Measurements from ENCODE around the gene TOLLIP.
"Not testable (repeated sequence)": the region's sequence is repeated elsewhere in the genome, so short reads cannot be mapped to it uniquely, and the experiment has no call there.

The TOLLIP gene

GRCh38 chr11:1263010-1263409, 46.4 kb downstream of the TOLLIP start:
- DNase-seq (ENCODE audit: low spot score), result no peak

GRCh38 chr11:1262172-1263006, 47.0 kb downstream of the TOLLIP start:
- peak; percentile 88 for DNase-seq (ENCODE audit: low spot score)

- no peak for DNase-seq (ENCODE audit: low spot score)
Measured at GRCh38 chr11:1261241-1262071, 48.0 kb downstream of the TOLLIP start.

GRCh38 chr11:1260620-1261019, 48.8 kb downstream of the TOLLIP start:
- no peak for DNase-seq (ENCODE audit: low spot score)

GRCh38 chr11:1260023-1260501, 49.4 kb downstream of the TOLLIP start:
- no peak for DNase-seq (ENCODE audit: low spot score)

DNA sequence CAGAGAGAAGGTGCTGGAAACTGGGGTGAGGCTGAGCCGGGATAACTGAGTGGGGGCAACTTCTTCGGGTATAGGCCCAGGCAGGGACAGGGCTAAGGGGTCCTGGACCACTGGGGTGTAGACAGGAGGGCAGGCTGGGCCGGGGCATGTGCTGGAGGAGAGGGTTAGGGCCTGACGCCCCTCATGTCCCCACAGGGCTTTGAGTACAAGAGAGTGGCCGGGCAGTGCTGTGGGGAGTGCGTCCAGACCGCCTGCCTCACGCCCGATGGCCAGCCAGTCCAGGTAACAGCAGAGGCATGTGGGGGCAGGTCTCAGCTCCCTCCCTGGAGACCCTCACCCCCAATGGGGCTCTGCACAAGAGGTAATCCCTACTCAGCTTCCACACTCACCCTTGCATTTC, 49.9 kb downstream of the TOLLIP start:
- DNase-seq (ENCODE audit: low spot score), result no peak

GRCh38 chr11:1259076-1259461, 50.4 kb downstream of the TOLLIP start:
- DNase-seq (ENCODE audit: low spot score), result no peak

DNA sequence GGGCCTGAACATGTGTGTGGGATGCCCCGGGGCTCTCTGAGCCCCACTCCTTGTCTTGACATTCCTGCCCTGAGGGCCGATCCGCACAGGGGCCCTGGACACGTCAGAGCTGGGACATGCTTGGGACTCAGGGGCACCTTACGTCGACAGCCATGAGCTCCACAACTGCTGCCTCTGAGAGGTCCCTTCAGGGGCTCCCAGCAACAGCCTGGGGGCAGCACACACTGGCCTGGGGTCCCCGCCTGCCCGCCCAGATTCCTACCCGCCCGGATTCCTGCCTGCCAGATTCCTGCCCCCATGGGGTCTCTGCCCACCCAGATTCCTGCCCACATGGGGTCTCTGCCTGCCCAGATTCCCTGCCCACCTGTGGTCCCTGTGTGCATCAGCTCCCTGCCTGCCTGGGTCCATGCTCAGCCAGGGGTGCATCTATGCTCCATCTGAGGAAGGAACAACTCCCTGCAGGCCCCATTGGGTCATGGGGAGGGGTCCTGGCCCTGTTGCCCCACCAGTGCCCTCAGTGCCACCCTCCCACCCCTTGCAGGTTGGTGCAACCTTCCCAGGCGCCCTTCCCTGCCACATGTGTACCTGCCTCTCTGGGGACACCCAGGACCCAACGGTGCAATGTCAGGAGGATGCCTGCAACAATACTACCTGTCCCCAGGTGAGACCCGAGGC, 50.9 kb downstream of the TOLLIP start:
- DNase-seq (ENCODE audit: low spot score), result no peak

- no peak for DNase-seq (ENCODE audit: low spot score)
Measured at GRCh38 chr11:1257916-1258315, 51.5 kb downstream of the TOLLIP start.

GRCh38 chr11:1257366-1257765, 52.1 kb downstream of the TOLLIP start:
- DNase-seq (ENCODE audit: low spot score), result no peak

- DNase-seq (ENCODE audit: low spot score), result no peak
Measured at GRCh38 chr11:1256257-1257045, 53.0 kb downstream of the TOLLIP start.

DNA sequence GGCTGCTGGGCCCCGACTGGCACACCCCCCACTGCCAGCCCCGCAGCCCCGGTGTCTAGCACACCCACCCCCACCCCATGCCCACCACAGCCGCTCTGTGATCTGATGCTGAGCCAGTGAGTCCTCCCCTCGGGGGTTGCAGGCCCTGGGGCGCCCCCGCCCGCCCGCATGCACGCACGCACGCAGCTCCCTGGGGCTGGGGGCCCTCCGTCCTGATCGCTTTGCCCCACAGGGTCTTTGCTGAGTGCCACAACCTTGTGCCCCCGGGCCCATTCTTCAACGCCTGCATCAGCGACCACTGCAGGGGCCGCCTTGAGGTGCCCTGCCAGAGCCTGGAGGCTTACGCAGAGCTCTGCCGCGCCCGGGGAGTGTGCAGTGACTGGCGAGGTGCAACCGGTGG, 54.3 kb downstream of the TOLLIP start:
- no peak for DNase-seq (ENCODE audit: low spot score)

- DNase-seq (ENCODE audit: low spot score), result no peak
Measured at GRCh38 chr11:1254733-1255132, 54.7 kb downstream of the TOLLIP start.

DNA sequence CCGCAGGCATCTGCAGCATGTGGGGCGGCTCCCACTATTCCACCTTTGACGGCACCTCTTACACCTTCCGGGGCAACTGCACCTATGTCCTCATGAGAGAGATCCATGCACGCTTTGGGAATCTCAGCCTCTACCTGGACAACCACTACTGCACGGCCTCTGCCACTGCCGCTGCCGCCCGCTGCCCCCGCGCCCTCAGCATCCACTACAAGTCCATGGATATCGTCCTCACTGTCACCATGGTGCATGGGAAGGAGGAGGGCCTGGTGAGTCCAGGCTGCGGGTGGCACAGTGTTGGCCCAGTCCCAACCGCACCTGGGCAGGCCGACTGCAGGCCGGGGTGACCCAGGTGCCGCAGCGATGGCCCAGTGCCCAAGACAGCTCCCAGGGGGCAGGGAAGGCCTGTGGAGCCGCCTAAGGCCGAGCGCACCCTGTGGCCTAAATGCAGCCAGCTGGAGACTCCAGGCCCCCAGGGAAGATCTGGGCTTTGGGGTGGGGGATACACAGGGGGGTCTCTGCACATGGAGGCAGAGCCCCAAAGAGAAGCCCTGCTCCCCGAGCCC, 55.3 kb downstream of the TOLLIP start:
- no peak for DNase-seq (ENCODE audit: low spot score)

DNA sequence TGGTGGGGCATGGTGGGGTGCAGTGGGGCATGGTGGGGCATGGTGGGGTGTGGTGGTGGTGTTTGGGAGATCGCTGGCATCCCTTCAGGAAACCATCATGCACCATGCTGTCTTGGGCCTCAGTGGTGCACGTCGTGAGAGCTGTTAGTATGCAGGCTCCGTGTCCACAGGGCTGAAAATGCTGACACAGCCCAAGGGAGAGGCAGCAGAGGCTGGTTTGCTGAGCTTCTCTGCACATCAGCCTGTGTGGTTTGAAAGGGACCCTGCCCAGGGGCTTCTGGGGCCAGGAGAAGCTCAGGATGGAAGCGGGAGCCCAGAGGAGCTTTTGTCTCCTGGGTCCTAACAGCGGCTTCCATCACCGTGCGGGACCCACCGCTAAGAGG, 56.3 kb downstream of the TOLLIP start:
- DNase-seq (ENCODE audit: low spot score), result no peak

- DNase-seq (ENCODE audit: low spot score), result no peak
Measured at GRCh38 chr11:1252371-1253102, 56.9 kb downstream of the TOLLIP start.

- no peak for DNase-seq (ENCODE audit: low spot score)
Measured at GRCh38 chr11:1251236-1251770, 58.1 kb downstream of the TOLLIP start.

GRCh38 chr11:1250411-1250810, 59.0 kb downstream of the TOLLIP start:
- DNase-seq (ENCODE audit: low spot score), result not testable (repeated sequence)

DNA sequence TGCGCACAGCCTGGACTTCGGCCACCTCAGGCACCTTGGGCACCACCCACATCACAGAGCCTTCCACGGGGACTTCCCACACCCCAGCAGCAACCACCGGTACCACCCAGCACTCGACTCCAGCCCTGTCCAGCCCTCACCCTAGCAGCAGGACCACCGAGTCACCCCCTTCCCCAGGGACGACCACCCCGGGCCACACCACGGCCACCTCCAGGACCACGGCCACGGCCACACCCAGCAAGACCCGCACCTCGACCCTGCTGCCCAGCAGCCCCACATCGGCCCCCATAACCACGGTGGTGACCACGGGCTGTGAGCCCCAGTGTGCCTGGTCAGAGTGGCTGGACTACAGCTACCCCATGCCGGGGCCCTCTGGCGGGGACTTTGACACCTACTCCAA, 60.5 kb downstream of the TOLLIP start:
- not testable (repeated sequence) for DNase-seq (ENCODE audit: low spot score)

- not testable (repeated sequence) for DNase-seq (ENCODE audit: low spot score)
Measured at GRCh38 chr11:1247026-1247425, 62.4 kb downstream of the TOLLIP start.
